HEK293 (cell line): ENCODE results near the gene ZNF577.
"Not testable (repeated sequence)": the region's sequence is repeated elsewhere in the genome, so short reads cannot be mapped to it uniquely, and the experiment has no call there.

ENCODE experiments used
- CTCF ChIA-PET: fragments of 350-600 bp; formaldehyde crosslinking; extraction: SDS; loops from one replicate; lab custom pipeline; 2021; ENCODE audit warnings: antibody characterized with exemption; lab: Yijun Ruan, JAX
- POLR2A ChIA-PET: fragments of 300-600 bp; formaldehyde crosslinking; extraction: SDS; loops from one replicate; lab custom pipeline; 2020; ENCODE audit warnings: antibody characterized with exemption, inconsistent platforms; lab: Yijun Ruan, JAX
- H3K27ac ChIP-seq: fragments of 200-500 bp; sonication (Bioruptor generic); 2 replicates; pipeline ENCODE4 v1.5.1; 2014; ENCODE audit warnings: low read depth, low read length, control low read depth, inconsistent platforms; ENCODE audit errors: extremely low read depth
- H3K36me3 ChIP-seq, 2 experiments: fragments of 200-500 bp in 1 of 2; sonication (Bioruptor generic) in 1 of 2; 1 replicate in 1 of 2; 2 replicates in 1 of 2; pipeline ENCODE4 v1.5.1; 2014 to 2017; ENCODE audit warnings: inconsistent platforms in 2 of 2, low read length in 2 of 2; ENCODE audit not compliant: control insufficient read depth in 2 of 2, insufficient read depth in 1 of 2
- H3K4me1 ChIP-seq: fragments of 200-500 bp; sonication (Bioruptor generic); 2 replicates; pipeline ENCODE4 v1.5.1; 2014; ENCODE audit warnings: mild to moderate bottlenecking, low read length, inconsistent platforms; ENCODE audit not compliant: control insufficient read depth, insufficient read depth
- H3K4me3 ChIP-seq: 2 replicates; pipeline ENCODE4 v1.5.1; 2011; ENCODE audit warnings: low read depth, mild to moderate bottlenecking, control low read depth, low read length, moderate library complexity
- H3K9me3 ChIP-seq: fragments of 200-500 bp; sonication (Bioruptor generic); 2 replicates; pipeline ENCODE4 v1.5.1; 2014; ENCODE audit warnings: low read depth, low read length, inconsistent platforms; ENCODE audit not compliant: control insufficient read depth, insufficient read depth
- BCL11B ChIP-seq: fragments of 450-650 bp; formaldehyde crosslinking; IDR thresholded peaks from 2 replicates; pipeline ENCODE4 v1.5.1; 2016; ENCODE audit warnings: low read depth, missing biosample characterization, missing genetic modification characterization
- GLI2 ChIP-seq: fragments of 450-650 bp; formaldehyde crosslinking; IDR thresholded peaks from 2 replicates; pipeline ENCODE4; 2017; ENCODE audit warnings: missing biosample characterization, missing genetic modification characterization, low read depth, borderline replicate concordance
- YY2 ChIP-seq: fragments of 450-650 bp; formaldehyde crosslinking; IDR thresholded peaks from 2 replicates; pipeline ENCODE4 v1.5.1; 2016; ENCODE audit warnings: missing biosample characterization, missing genetic modification characterization
- ZBTB1 ChIP-seq: fragments of 450-650 bp; formaldehyde crosslinking; IDR thresholded peaks from 2 replicates; pipeline ENCODE4 v1.5.1; 2016; ENCODE audit warnings: missing biosample characterization, missing genetic modification characterization
- ZBTB8A ChIP-seq: fragments of 450-650 bp; formaldehyde crosslinking; IDR thresholded peaks from 2 replicates; pipeline ENCODE4 v1.5.1; 2016; ENCODE audit warnings: missing biosample characterization, missing genetic modification characterization
- ZNF157 ChIP-seq: fragments of 450-650 bp; formaldehyde crosslinking; IDR thresholded peaks from 2 replicates; pipeline ENCODE4 v1.5.1; 2016; ENCODE audit warnings: missing biosample characterization, missing genetic modification characterization
- ZNF184 ChIP-seq: fragments of 450-650 bp; IDR thresholded peaks from 2 replicates; pipeline ENCODE4 v1.5.1; 2018; ENCODE audit warnings: missing biosample characterization, mild to moderate bottlenecking, missing genetic modification characterization
- ZNF280D ChIP-seq: fragments of 450-650 bp; formaldehyde crosslinking; IDR thresholded peaks from 2 replicates; pipeline ENCODE4 v1.5.1; 2016; ENCODE audit warnings: missing biosample characterization, missing genetic modification characterization
- ZNF311 ChIP-seq: fragments of 450-650 bp; formaldehyde crosslinking; IDR thresholded peaks from 2 replicates; pipeline ENCODE4 v1.5.1; 2017; ENCODE audit warnings: missing biosample characterization, missing genetic modification characterization, borderline replicate concordance
- ZNF324 ChIP-seq: fragments of 450-650 bp; formaldehyde crosslinking; IDR thresholded peaks from 2 replicates; pipeline ENCODE4 v1.5.1; 2016; ENCODE audit warnings: missing biosample characterization, missing genetic modification characterization
- ZNF391 ChIP-seq: fragments of 450-650 bp; formaldehyde crosslinking; IDR thresholded peaks from 2 replicates; pipeline ENCODE4 v1.5.1; 2016; ENCODE audit warnings: low read depth, missing biosample characterization, missing genetic modification characterization, borderline replicate concordance
- ZNF426 ChIP-seq: fragments of 450-650 bp; formaldehyde crosslinking; IDR thresholded peaks from 2 replicates; pipeline ENCODE4 v1.5.1; 2017; ENCODE audit warnings: missing biosample characterization, missing genetic modification characterization, mild to moderate bottlenecking, inconsistent platforms, moderate library complexity
- ZNF549 ChIP-seq: fragments of 450-650 bp; IDR thresholded peaks from 2 replicates; pipeline ENCODE4 v1.5.1; 2018; ENCODE audit warnings: missing biosample characterization, missing genetic modification characterization, mild to moderate bottlenecking, inconsistent platforms, moderate library complexity
- ZNF600 ChIP-seq: fragments of 450-650 bp; formaldehyde crosslinking; IDR thresholded peaks from 2 replicates; pipeline ENCODE4 v1.5.1; 2016; ENCODE audit warnings: missing biosample characterization, missing genetic modification characterization
- ZNF707 ChIP-seq: fragments of 450-650 bp; formaldehyde crosslinking; IDR thresholded peaks from 2 replicates; pipeline ENCODE4 v1.5.1; 2016; ENCODE audit warnings: missing biosample characterization, missing genetic modification characterization
- TF ChIP-seq, protein P1 (sequence below): fragments of 450-650 bp; formaldehyde crosslinking; IDR thresholded peaks from 2 replicates; pipeline ENCODE4 v1.5.1; 2016; ENCODE audit warnings: missing biosample characterization, missing genetic modification characterization

The ZNF577 gene

GRCh38 chr19:51907981-51908380 lies 20.2 kb upstream of the ZNF577 start:
- H3K36me3 ChIP-seq, H3K4me3 ChIP-seq, H3K4me1 ChIP-seq, H3K27ac ChIP-seq, H3K9me3 ChIP-seq, POLR2A ChIA-PET, CTCF ChIA-PET: not testable (repeated sequence)

DNA sequence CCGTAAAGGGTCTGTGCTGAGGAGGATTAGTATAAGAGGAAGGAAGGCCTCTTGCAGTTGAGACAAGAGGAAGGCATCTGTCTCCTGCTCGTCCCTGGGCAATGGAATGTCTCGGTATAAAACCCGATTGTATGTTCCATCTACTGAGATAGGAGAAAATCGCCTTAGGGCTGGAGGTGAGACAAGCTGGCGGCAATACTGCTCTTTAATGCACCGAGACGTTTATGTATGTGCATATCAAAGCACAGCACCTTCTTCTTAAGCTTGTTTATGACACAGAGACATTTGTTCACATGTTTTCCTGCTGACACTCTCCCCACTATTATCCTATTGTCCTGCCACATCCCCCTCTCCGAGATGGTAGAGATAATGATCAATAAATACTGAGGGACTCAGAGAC lies 18.4 kb upstream of the ZNF577 start:
- CTCF ChIA-PET, H3K9me3 ChIP-seq, POLR2A ChIA-PET: not testable (repeated sequence)

DNA sequence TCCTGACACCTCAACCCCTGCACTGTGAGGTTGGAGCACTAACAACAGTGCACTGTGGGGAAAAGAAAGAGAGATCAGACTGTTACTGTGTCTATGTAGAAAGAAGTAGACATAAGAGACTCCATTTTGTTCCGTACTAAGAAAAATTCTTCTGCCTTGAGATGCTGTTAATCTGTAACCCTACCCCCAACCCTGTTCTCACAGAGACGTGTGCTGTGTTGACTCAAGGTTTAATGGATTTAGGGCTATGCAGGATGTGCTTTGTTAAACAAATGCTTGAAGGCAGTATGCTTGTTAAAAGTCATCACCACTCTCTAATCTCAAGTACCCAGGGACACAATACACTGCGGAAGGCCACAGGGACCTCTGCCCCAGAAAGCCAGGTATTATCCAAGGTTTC lies 17.9 kb upstream of the ZNF577 start:
- POLR2A ChIA-PET, H3K4me3 ChIP-seq, CTCF ChIA-PET, H3K9me3 ChIP-seq, H3K4me1 ChIP-seq, H3K27ac ChIP-seq: not testable (repeated sequence)
- H3K36me3 ChIP-seq, result peaks cover 9 to 23% of the 10 kb centered on the region in 2 experiments; a peak in 2 of 3 replicates

More for the DNA sequence above, 18.4 kb upstream of the ZNF577 start:
- H3K36me3 ChIP-seq, result peaks cover 9 to 18% of the 10 kb centered on the region in 2 experiments; a peak in 2 of 3 replicates
- not testable (repeated sequence) for H3K27ac ChIP-seq, H3K4me1 ChIP-seq, H3K4me3 ChIP-seq

GRCh38 chr19:51905206-51905605 lies 17.5 kb upstream of the ZNF577 start:
- H3K4me1 ChIP-seq, result no peaks in the 10 kb centered on the region
- no peak overlapping the region for H3K4me3 ChIP-seq
- no peak overlapping the region for H3K27ac ChIP-seq
- TF ChIP-seq ZNF600 (tag by site-specific recombination) (no peak), ZNF324 (tag by site-specific recombination) (no peak), ZNF311 (tag by site-specific recombination) (no peak), ZNF280D (tag by site-specific recombination) (0 out of 2 replicates have a peak, but pooled peaks have one; percentile 4), ZNF157 (no peak), ZNF707 (tag by site-specific recombination) (no peak), GLI2 (no peak), ZNF549 (tag by site-specific recombination) (peak; percentile 19; the same call in 1 of the 2 replicates), ZNF426 (tag by site-specific recombination) (no peak), ZBTB8A (tag by site-specific recombination) (no peak), BCL11B (tag by site-specific recombination) (no peak), ZNF184 (tag by site-specific recombination) (no peak), ZBTB1 (tag by site-specific recombination) (no peak), YY2 (tag by site-specific recombination) (no peak), ZNF391 (no peak)
- TF ChIP-seq, protein P1, sequence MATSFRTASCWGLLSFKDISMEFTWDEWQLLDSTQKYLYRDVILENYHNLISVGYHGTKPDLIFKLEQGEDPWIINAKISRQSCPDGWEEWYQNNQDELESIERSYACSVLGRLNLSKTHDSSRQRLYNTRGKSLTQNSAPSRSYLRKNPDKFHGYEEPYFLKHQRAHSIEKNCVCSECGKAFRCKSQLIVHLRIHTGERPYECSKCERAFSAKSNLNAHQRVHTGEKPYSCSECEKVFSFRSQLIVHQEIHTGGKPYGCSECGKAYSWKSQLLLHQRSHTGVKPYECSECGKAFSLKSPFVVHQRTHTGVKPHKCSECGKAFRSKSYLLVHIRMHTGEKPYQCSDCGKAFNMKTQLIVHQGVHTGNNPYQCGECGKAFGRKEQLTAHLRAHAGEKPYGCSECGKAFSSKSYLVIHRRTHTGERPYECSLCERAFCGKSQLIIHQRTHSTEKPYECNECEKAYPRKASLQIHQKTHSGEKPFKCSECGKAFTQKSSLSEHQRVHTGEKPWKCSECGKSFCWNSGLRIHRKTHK (tag by site-specific recombination), result no peak
- ChIA-PET CTCF (no interaction called here), POLR2A (no interaction called here)
- H3K9me3 ChIP-seq, result peaks cover 2% of the 10 kb centered on the region; the same call in 1 of the 2 replicates
- peaks cover 9 to 27% of the 10 kb centered on the region in 2 experiments; a peak in 2 of 3 replicates for H3K36me3 ChIP-seq
